ENCODE measurements around the gene PSD2.

- TF ChIP-seq CTCF (conservative IDR thresholded peaks at IDR 0.05; ENCODE audit: low read depth in 2 of 2) (no peak), POLR2AphosphoS5 (IDR thresholded peaks at IDR 0.05; ENCODE audit: low read depth) (no peak), STAT1 (IDR thresholded peaks at IDR 0.05; ENCODE audit: unreplicated experiment) (no peak), EZH2 (IDR thresholded peaks at IDR 0.05; ENCODE audit: low read depth, unreplicated experiment) (peak; percentile 69), ZNF331 (CRISPR knock-in tag; IDR thresholded peaks at IDR 0.05; ENCODE audit: low read depth) (no peak), EZH2phosphoT487 (IDR thresholded peaks at IDR 0.05; ENCODE audit: unreplicated experiment) (no peak)
- TF ChIP-seq, protein P1, sequence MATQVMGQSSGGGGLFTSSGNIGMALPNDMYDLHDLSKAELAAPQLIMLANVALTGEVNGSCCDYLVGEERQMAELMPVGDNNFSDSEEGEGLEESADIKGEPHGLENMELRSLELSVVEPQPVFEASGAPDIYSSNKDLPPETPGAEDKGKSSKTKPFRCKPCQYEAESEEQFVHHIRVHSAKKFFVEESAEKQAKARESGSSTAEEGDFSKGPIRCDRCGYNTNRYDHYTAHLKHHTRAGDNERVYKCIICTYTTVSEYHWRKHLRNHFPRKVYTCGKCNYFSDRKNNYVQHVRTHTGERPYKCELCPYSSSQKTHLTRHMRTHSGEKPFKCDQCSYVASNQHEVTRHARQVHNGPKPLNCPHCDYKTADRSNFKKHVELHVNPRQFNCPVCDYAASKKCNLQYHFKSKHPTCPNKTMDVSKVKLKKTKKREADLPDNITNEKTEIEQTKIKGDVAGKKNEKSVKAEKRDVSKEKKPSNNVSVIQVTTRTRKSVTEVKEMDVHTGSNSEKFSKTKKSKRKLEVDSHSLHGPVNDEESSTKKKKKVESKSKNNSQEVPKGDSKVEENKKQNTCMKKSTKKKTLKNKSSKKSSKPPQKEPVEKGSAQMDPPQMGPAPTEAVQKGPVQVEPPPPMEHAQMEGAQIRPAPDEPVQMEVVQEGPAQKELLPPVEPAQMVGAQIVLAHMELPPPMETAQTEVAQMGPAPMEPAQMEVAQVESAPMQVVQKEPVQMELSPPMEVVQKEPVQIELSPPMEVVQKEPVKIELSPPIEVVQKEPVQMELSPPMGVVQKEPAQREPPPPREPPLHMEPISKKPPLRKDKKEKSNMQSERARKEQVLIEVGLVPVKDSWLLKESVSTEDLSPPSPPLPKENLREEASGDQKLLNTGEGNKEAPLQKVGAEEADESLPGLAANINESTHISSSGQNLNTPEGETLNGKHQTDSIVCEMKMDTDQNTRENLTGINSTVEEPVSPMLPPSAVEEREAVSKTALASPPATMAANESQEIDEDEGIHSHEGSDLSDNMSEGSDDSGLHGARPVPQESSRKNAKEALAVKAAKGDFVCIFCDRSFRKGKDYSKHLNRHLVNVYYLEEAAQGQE (IDR thresholded peaks at IDR 0.05; ENCODE audit: unreplicated experiment) = no peak
- TF ChIP-seq, protein P2, sequence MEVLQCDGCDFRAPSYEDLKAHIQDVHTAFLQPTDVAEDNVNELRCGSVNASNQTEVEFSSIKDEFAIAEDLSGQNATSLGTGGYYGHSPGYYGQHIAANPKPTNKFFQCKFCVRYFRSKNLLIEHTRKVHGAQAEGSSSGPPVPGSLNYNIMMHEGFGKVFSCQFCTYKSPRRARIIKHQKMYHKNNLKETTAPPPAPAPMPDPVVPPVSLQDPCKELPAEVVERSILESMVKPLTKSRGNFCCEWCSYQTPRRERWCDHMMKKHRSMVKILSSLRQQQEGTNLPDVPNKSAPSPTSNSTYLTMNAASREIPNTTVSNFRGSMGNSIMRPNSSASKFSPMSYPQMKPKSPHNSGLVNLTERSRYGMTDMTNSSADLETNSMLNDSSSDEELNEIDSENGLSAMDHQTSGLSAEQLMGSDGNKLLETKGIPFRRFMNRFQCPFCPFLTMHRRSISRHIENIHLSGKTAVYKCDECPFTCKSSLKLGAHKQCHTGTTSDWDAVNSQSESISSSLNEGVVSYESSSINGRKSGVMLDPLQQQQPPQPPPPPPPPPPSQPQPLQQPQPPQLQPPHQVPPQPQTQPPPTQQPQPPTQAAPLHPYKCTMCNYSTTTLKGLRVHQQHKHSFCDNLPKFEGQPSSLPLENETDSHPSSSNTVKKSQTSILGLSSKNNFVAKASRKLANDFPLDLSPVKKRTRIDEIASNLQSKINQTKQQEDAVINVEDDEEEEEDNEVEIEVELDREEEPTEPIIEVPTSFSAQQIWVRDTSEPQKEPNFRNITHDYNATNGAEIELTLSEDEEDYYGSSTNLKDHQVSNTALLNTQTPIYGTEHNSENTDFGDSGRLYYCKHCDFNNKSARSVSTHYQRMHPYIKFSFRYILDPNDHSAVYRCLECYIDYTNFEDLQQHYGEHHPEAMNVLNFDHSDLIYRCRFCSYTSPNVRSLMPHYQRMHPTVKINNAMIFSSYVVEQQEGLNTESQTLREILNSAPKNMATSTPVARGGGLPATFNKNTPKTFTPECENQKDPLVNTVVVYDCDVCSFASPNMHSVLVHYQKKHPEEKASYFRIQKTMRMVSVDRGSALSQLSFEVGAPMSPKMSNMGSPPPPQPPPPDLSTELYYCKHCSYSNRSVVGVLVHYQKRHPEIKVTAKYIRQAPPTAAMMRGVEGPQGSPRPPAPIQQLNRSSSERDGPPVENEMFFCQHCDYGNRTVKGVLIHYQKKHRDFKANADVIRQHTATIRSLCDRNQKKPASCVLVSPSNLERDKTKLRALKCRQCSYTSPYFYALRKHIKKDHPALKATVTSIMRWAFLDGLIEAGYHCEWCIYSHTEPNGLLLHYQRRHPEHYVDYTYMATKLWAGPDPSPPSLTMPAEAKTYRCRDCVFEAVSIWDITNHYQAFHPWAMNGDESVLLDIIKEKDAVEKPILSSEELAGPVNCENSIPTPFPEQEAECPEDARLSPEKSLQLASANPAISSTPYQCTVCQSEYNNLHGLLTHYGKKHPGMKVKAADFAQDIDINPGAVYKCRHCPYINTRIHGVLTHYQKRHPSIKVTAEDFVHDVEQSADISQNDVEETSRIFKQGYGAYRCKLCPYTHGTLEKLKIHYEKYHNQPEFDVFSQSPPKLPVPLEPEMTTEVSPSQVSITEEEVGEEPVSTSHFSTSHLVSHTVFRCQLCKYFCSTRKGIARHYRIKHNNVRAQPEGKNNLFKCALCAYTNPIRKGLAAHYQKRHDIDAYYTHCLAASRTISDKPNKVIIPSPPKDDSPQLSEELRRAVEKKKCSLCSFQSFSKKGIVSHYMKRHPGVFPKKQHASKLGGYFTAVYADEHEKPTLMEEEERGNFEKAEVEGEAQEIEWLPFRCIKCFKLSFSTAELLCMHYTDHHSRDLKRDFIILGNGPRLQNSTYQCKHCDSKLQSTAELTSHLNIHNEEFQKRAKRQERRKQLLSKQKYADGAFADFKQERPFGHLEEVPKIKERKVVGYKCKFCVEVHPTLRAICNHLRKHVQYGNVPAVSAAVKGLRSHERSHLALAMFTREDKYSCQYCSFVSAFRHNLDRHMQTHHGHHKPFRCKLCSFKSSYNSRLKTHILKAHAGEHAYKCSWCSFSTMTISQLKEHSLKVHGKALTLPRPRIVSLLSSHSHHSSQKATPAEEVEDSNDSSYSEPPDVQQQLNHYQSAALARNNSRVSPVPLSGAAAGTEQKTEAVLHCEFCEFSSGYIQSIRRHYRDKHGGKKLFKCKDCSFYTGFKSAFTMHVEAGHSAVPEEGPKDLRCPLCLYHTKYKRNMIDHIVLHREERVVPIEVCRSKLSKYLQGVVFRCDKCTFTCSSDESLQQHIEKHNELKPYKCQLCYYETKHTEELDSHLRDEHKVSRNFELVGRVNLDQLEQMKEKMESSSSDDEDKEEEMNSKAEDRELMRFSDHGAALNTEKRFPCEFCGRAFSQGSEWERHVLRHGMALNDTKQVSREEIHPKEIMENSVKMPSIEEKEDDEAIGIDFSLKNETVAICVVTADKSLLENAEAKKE (CRISPR knock-in tag; IDR thresholded peaks at IDR 0.05) = no peak
Measured at GRCh38 chr5:139847790-139848507, 52.3 kb downstream of the PSD2 start.
